SK-N-SH treated with all-trans-retinoic acid at 6 μM for 48 hours (cell line): ENCODE measurements around the gene TFAP2A.

Experiments
- GLIS3 ChIP-seq: fragments of 250-450 bp; sonication (Bioruptor Pico); IDR thresholded peaks from 2 replicates; pipeline ENCODE4 v1.5.0; 2020; ENCODE audit warnings: mild to moderate bottlenecking, moderate library complexity
- RARB ChIP-seq: fragments of 250-450 bp; sonication (Bioruptor Pico); IDR thresholded peaks from 2 replicates; pipeline ENCODE4 v1.8.0; 2021; ENCODE audit warnings: mild to moderate bottlenecking, moderate library complexity
- ZC3H10 ChIP-seq: fragments of 250-450 bp; sonication (Bioruptor Pico); IDR thresholded peaks from 2 replicates; pipeline ENCODE4 v1.5.1; 2021; ENCODE audit warnings: mild to moderate bottlenecking, moderate library complexity
- ZFP3 ChIP-seq: fragments of 250-450 bp; sonication (Bioruptor Pico); IDR thresholded peaks from 2 replicates; pipeline ENCODE4 v1.5.0; 2020; ENCODE audit warnings: mild to moderate bottlenecking, moderate library complexity
- ZFP30 ChIP-seq: fragments of 450-650 bp; formaldehyde crosslinking; IDR thresholded peaks from 2 replicates; pipeline ENCODE4 v1.5.0; 2022; ENCODE audit warnings: mild to moderate bottlenecking, moderate library complexity

- TF ChIP-seq GLIS3 (CRISPR knock-in tag), result no peak
- no peak for TF ChIP-seq ZFP30 (CRISPR knock-in tag)
- no peak for TF ChIP-seq ZFP3 (CRISPR knock-in tag)
- no peak for TF ChIP-seq ZC3H10
- no peak for TF ChIP-seq RARB (CRISPR knock-in tag)
These were observed 32.6 kb downstream of the TFAP2A start for GRCh38 chr6:10382322-10382721.
